H4 (cell line): ENCODE results near the gene COPZ2. TPM values are rescaled to one million over a fixed set of nuclear protein-coding genes. Genes with fewer than 3 reads are reported as not detected.
"Not testable (repeated sequence)": the region's sequence is repeated elsewhere in the genome, so short reads cannot be mapped to it uniquely, and the experiment has no call there.

Experiments
- DNase-seq: peaks from one replicate; pipeline ENCODE4 v3.0.0-alpha.2; 2015; ENCODE audit warnings: low spot score
- total RNA-seq: library from RNA; depleted of rRNA; stranded (reverse); fragments of >200 nt; shearing (Covaris generic); gene quantifications from 2 replicates; pipeline ENCODE4 v1.2.3, GENCODE V29; 2014

The COPZ2 gene
- total RNA-seq, 1 experiment from 2014 or later, result 16.9 TPM

- DNase-seq, result no peak
These were observed 30.5 kb downstream of the COPZ2 start for GRCh38 chr17:48006936-48007709.

- DNase-seq, result no peak
These were observed 32.6 kb downstream of the COPZ2 start for GRCh38 chr17:48004983-48005382.

DNA sequence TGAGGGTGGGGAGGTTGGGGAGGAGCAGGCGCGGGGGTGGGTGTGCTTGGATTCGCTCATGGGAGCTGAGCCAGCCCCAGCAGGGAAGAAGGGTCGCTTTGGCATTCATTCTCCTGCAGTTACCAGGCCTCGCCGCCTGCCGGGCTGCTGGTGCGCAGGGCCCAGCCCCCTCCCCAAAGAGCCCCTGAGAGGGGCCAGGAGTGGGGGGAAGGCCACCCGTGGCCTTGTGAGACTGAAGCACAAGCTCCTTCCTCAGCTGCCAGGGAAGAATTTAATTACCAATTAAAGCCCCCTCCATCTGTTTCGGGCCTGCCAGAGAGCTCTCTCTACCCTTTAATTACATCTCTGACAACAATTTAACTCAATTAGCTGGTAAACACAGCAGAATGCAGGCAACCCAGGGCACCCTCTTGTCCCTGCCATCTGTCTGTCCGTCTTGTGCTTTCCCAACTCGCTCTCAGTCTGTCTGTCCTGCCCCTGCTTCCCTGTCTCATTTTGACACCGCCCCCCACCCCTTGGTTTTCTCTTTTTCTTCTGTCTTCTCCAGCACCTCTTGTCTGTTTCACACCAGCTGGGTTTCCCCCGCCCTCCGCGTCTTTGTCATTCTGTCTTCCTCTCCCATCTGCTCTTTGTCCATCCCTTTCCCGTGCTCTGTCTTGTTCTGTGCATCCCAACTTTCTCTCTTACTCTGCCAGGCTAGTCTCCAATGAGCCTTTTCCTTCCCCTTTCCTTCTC lies 34.0 kb downstream of the COPZ2 start:
- no peak for DNase-seq

GRCh38 chr17:48002916-48003416 lies 34.6 kb downstream of the COPZ2 start:
- no peak for DNase-seq

DNA sequence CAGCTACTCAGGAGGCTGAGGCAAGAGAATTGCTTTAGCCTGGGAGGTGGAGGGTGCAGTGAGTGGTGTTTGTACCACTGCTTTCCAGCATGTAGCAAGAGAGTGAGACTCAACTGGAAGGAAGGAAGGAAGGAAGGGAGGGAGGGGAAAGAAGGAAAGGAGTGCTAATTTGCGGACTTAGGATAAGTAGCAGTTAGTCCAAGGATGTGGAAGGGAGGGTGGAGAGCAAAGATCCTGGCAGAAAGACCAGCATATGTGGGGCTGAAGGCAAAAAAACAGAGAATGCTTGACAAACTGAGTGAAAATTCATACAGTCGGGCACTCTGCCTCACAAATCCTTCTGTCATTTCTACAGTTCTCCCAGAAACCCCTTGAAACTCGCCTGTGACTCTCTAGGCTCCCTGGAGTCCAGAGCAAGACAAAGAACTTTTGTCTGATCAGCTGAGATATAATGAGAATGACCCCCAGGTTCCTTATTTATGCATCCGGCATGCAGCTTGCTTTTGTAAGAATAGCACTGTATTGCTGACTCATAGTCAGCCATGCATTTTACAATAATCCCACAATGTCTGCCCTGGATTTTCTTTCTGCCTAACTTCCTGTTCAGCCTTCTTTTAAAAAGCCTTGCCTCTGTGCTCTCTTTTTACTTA lies 35.2 kb downstream of the COPZ2 start:
- DNase-seq, result peak; percentile 86

DNA sequence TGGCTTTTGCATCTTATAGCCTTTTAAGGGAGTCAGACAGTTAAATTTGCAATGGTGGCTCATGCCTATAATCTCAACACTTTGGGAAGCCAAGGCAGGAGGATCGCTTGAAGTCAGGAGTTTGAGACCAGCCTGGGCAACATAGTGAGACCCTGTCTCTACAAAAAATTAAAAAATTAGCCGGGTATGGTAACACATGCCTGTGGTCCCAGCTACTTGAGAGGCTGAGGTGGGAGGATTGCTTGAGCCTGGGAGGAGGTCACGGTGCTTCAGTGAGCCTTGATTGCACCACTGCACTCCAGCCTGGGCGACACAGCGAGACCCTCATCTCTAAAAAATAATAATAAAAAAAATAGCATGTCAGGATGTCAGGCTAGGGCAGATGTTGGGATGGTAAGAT lies 35.9 kb downstream of the COPZ2 start:
- DNase-seq, result not testable (repeated sequence)

- DNase-seq, result no peak
These were observed 36.4 kb downstream of the COPZ2 start for GRCh38 chr17:48001197-48001596.

GRCh38 chr17:47999582-47999981 lies 38.0 kb downstream of the COPZ2 start:
- peak; percentile 41 for DNase-seq

GRCh38 chr17:47998044-47998443 lies 39.6 kb downstream of the COPZ2 start:
- no peak for DNase-seq

GRCh38 chr17:47997586-47997985 lies 40.0 kb downstream of the COPZ2 start:
- DNase-seq, result no peak

DNA sequence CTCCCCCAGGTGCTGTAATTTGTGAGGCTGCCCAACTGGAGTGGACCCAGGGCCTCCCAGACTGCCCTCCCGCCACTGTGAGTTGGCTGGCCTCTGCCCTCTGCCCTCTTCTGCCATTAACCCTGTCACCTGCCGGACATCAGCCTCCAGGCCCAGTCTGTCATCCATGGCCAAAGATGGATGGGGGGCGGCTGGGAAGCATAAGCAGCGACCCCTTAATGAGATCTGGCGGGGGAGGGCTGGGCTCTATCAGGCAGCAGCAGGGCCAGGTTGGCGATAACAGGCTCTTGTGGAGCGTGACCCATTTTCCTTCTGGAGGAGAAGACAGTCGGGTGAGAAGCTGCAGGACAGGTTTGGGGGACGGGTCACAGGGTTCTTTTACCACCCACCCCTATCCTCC lies 41.4 kb downstream of the COPZ2 start:
- no peak for DNase-seq

GRCh38 chr17:47995241-47995935 lies 42.2 kb downstream of the COPZ2 start:
- DNase-seq, result no peak

- DNase-seq, result no peak
These were observed 42.9 kb downstream of the COPZ2 start for GRCh38 chr17:47994724-47995123.

- DNase-seq, result no peak
These were observed 43.6 kb downstream of the COPZ2 start for GRCh38 chr17:47993964-47994363.

GRCh38 chr17:47993031-47993564 lies 44.5 kb downstream of the COPZ2 start:
- DNase-seq, result no peak

DNA sequence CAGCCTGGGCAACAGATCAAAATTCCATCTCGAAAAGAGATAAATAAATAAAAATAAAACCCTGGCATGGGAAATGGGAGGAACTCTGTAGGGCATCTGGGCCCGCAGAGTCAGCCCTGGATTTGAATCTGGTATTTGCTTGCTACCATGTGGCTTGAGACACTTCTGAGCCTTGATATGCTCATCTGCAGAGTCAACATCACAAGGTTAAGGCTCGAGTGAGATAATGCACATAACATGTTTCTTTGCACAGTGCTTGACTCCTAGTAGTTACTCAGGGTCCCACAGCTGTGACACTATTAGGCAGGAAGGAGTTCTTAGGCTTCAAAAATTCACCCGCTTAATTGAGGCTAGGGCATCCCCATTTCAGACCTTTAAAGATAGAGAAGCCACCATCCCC lies 45.4 kb downstream of the COPZ2 start:
- DNase-seq, result no peak

DNA sequence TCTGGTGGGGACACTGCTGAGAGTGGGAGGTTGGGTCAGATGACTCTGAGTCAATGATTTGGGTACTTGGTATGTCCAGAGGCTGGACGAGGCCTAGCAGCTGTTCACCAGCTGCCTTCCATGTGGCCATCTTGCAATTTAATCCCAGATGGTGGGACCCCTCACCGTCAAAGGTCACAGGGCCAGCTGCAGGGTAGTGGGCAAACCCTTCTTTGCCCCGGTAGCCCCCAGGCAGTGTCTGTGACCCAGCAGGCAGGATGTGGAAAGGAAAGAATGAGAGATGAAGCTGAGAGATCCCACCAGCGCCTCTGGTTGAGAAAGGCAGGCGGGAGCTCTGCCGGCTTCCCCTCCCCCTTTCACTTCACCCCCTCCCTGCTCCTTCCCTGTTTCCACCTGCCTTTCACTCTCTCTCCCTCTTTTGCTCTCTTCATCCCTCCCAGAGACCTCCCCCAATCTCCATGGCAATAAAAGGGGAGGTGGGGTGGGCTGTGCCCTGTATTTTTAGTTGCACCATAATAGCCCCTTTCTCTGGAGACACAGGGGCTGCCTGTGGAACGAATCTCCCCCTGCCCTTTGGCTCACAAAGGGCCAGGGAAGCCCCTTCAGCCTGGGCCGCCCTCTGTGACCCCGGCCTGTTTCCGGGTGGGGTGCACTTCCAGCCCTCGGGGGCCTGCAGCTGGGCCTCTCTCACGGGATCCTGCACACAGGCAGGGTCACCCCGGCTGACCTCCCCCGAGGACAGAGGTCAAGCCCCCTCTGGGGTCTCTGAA lies 46.5 kb downstream of the COPZ2 start:
- DNase-seq, result no peak

DNA sequence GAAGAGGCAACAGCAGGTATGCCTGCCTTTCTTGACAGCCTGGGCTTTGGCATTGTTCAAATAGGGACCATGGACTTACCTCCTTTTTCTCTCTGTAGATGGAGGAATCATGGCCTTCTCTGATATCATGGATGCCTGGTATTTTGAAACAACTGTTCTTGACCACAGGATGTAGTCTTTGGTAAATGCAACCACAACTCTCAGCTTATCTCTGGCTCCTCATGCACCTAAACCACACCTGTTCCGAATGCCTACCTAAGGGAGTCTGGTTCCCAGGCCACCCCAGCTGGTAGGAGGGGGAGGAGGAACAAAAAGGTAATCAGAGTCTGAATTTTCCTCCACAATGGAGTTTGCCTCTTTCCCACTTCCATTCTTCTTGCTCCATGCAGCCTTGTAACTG lies 47.9 kb downstream of the COPZ2 start:
- no peak for DNase-seq

- DNase-seq, result no peak
These were observed 48.4 kb downstream of the COPZ2 start for GRCh38 chr17:47989159-47989558.

- DNase-seq, result not testable (repeated sequence)
These were observed 49.2 kb downstream of the COPZ2 start for GRCh38 chr17:47988445-47988844.
